ENCODE measurements around the gene GLT1D1.
"Not testable (repeated sequence)": the region's sequence is repeated elsewhere in the genome, so short reads cannot be mapped to it uniquely, and the experiment has no call there.

The GLT1D1 gene

GRCh38 chr12:128827724-128828123 is 25.6 kb upstream of the GLT1D1 start:
- DNase-seq (ENCODE audit: insufficient read length, low spot score) = no peak
- no peak for FAIRE-seq
- no peak for TF ChIP-seq POLR2A (IDR thresholded peaks at IDR 0.05; ENCODE audit: low read depth, low read length)

- no peak for FAIRE-seq
- no peak for DNase-seq (ENCODE audit: insufficient read length, low spot score)
- no peak for TF ChIP-seq POLR2A (IDR thresholded peaks at IDR 0.05; ENCODE audit: low read depth, low read length)
Measured at GRCh38 chr12:128829861-128830504, 23.3 kb upstream of the GLT1D1 start.

- no peak for TF ChIP-seq POLR2A (IDR thresholded peaks at IDR 0.05; ENCODE audit: low read depth, low read length)
- FAIRE-seq (no peak), DNase-seq (ENCODE audit: insufficient read length, low spot score) (no peak)
Measured at GRCh38 chr12:128830505-128830893, 22.8 kb upstream of the GLT1D1 start.

- DNase-seq (ENCODE audit: insufficient read length, low spot score) (no peak), FAIRE-seq (no peak)
- no peak for TF ChIP-seq POLR2A (IDR thresholded peaks at IDR 0.05; ENCODE audit: low read depth, low read length)
Measured at GRCh38 chr12:128833418-128833817, 19.9 kb upstream of the GLT1D1 start.

- FAIRE-seq; DNase-seq (ENCODE audit: insufficient read length, low spot score): not testable (repeated sequence)
Measured at GRCh38 chr12:128839885-128840284, 13.4 kb upstream of the GLT1D1 start.

- TF ChIP-seq POLR2A (IDR thresholded peaks at IDR 0.05; ENCODE audit: low read depth, low read length) = no peak
- DNase-seq (ENCODE audit: insufficient read length, low spot score) (no peak), FAIRE-seq (no peak)
Measured at GRCh38 chr12:128840862-128841468, 12.3 kb upstream of the GLT1D1 start.

GRCh38 chr12:128842579-128842978 is 10.7 kb upstream of the GLT1D1 start:
- DNase-seq (ENCODE audit: insufficient read length, low spot score) (no peak), FAIRE-seq (no peak)
- TF ChIP-seq POLR2A (IDR thresholded peaks at IDR 0.05; ENCODE audit: low read depth, low read length) = no peak

GRCh38 chr12:128843538-128843937 is 9.7 kb upstream of the GLT1D1 start:
- no peak for FAIRE-seq
- no peak for TF ChIP-seq POLR2A (IDR thresholded peaks at IDR 0.05; ENCODE audit: low read depth, low read length)
- DNase-seq (ENCODE audit: insufficient read length, low spot score) = no peak

GRCh38 chr12:128844031-128844635 is 9.1 kb upstream of the GLT1D1 start:
- TF ChIP-seq POLR2A (IDR thresholded peaks at IDR 0.05; ENCODE audit: low read depth, low read length) = no peak
- FAIRE-seq = no peak
- DNase-seq (ENCODE audit: insufficient read length, low spot score) = no peak

- not testable (repeated sequence) for FAIRE-seq; DNase-seq (ENCODE audit: insufficient read length, low spot score)
Measured at GRCh38 chr12:128846671-128847070, 6.6 kb upstream of the GLT1D1 start.

GRCh38 chr12:128848371-128848770 is 4.9 kb upstream of the GLT1D1 start:
- no peak for FAIRE-seq
- no peak for TF ChIP-seq POLR2A (IDR thresholded peaks at IDR 0.05; ENCODE audit: low read depth, low read length)
- no peak for DNase-seq (ENCODE audit: insufficient read length, low spot score)

- not testable (repeated sequence) for FAIRE-seq; DNase-seq (ENCODE audit: insufficient read length, low spot score)
Measured at GRCh38 chr12:128849806-128850205, 3.5 kb upstream of the GLT1D1 start.

- TF ChIP-seq POLR2A (IDR thresholded peaks at IDR 0.05; ENCODE audit: low read depth, low read length) = no peak
- FAIRE-seq (no peak), DNase-seq (ENCODE audit: insufficient read length, low spot score) (no peak)
Measured at GRCh38 chr12:128850400-128850799, 2.9 kb upstream of the GLT1D1 start.

GRCh38 chr12:128851429-128851828 is 1.8 kb upstream of the GLT1D1 start:
- FAIRE-seq; DNase-seq (ENCODE audit: insufficient read length, low spot score): not testable (repeated sequence)

- no peak for FAIRE-seq
- no peak for DNase-seq (ENCODE audit: insufficient read length, low spot score)
- no peak for TF ChIP-seq POLR2A (IDR thresholded peaks at IDR 0.05; ENCODE audit: low read depth, low read length)
Measured at GRCh38 chr12:128852026-128852698, 1.1 kb upstream of the GLT1D1 start.
